ENCODE data around the gene FAM219A. TPM values are rescaled to one million over a fixed set of nuclear protein-coding genes. Genes with fewer than 3 reads are reported as not detected.
A peak's percentile ranks its signal among the peaks of the same experiment; 100 is the strongest.

Gene FAM219A
- total RNA-seq, 6 donors from 2014 or later = 10.0 to 33.0 (median 15.2) TPM

- Histone ChIP-seq H3K4me3 (no peak overlapping the region), H3K9me3 (no peaks in the 10 kb centered on the region), H3K36me3 (no peaks in the 10 kb centered on the region), H3K27ac (peak overlapping the region in 1 of 4 donors; percentile 15), H3K4me1 (peaks cover 0 to 23% (median 19%) of the 10 kb centered on the region in 4 donors), H3K27me3 (no peaks in the 10 kb centered on the region)
- ATAC-seq (ENCODE audit: low FRiP score in 2 of 2) (peak; percentile 65 to 82), DNase-seq (peak in 1 of 2 donors; percentile 55)
- TF ChIP-seq POLR2A (IDR thresholded peaks at IDR 0.05) (no peak), POLR2AphosphoS5 (IDR thresholded peaks at IDR 0.05) (no peak), EP300 (IDR thresholded peaks at IDR 0.05) (no peak)
- TF ChIP-seq, protein P1, sequence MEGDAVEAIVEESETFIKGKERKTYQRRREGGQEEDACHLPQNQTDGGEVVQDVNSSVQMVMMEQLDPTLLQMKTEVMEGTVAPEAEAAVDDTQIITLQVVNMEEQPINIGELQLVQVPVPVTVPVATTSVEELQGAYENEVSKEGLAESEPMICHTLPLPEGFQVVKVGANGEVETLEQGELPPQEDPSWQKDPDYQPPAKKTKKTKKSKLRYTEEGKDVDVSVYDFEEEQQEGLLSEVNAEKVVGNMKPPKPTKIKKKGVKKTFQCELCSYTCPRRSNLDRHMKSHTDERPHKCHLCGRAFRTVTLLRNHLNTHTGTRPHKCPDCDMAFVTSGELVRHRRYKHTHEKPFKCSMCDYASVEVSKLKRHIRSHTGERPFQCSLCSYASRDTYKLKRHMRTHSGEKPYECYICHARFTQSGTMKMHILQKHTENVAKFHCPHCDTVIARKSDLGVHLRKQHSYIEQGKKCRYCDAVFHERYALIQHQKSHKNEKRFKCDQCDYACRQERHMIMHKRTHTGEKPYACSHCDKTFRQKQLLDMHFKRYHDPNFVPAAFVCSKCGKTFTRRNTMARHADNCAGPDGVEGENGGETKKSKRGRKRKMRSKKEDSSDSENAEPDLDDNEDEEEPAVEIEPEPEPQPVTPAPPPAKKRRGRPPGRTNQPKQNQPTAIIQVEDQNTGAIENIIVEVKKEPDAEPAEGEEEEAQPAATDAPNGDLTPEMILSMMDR (IDR thresholded peaks at IDR 0.05) = peak in 3 of 6 experiments; percentile 7 to 16 (median 8)
- WGBS, 2 donors = 17 to 27% methylated on average over 4 to 5 of the region's 5 CpGs
Observed at GRCh38 chr9:34501889-34502425, 43.6 kb upstream of the FAM219A start.

GRCh38 chr9:34501372-34501771 is 43.0 kb upstream of the FAM219A start:
- ATAC-seq (ENCODE audit: low FRiP score in 2 of 2) (peak in 1 of 2 donors; percentile 4), DNase-seq (no peak)
- H3K4me3 ChIP-seq = no peak overlapping the region
- peaks cover 0 to 23% (median 19%) of the 10 kb centered on the region in 4 donors for H3K4me1 ChIP-seq
- H3K9me3 ChIP-seq = no peaks in the 10 kb centered on the region
- TF ChIP-seq, protein P1 (IDR thresholded peaks at IDR 0.05) = no peak
- no peak for TF ChIP-seq POLR2A (IDR thresholded peaks at IDR 0.05)
- no peak for TF ChIP-seq POLR2AphosphoS5 (IDR thresholded peaks at IDR 0.05)
- no peak for TF ChIP-seq EP300 (IDR thresholded peaks at IDR 0.05)
- H3K27ac ChIP-seq = no peak overlapping the region
- WGBS, 2 donors = 85% methylated on average over 2 of the region's 2 CpGs; no CpG with 5 or more reads in 1 of the 2 donors
- no peaks in the 10 kb centered on the region for H3K27me3 ChIP-seq
- H3K36me3 ChIP-seq = no peaks in the 10 kb centered on the region

DNA sequence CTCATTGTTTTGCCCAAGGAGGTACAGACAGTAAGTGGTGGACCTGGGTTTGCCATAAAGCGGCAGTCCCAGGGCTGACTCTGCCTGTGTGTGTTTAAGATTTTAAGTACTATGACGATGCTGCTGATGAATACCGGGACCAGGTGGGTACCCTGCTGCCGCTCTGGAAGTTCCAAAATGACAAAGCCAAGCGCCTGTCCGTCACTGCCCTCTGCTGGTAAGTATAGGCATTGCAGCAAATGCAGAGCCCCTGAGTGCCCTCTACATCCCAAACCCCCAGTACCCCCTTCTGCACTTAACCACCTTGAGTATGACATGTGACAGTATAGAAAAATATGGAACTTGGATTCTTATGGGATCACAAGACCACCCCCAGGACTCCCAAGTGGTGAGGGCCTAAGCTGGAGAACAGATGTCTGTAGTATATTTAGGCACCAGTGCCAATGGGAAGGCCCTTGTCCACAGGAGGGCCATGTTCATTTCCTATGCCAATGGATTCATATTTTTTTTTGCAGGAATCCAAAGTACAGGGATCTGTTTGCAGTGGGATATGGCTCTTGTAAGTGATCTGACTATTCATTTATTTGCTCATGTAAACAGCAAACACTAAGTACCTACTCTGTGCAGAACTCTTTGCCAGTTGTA is 42.4 kb upstream of the FAM219A start:
- Histone ChIP-seq H3K27ac (no peak overlapping the region), H3K36me3 (no peaks in the 10 kb centered on the region), H3K4me3 (no peak overlapping the region), H3K27me3 (no peaks in the 10 kb centered on the region), H3K4me1 (peaks cover 0 to 23% (median 19%) of the 10 kb centered on the region in 4 donors), H3K9me3 (no peaks in the 10 kb centered on the region)
- ATAC-seq (ENCODE audit: low FRiP score in 2 of 2) (peak; percentile 65 to 79), DNase-seq (peak in 1 of 2 donors; percentile 60)
- TF ChIP-seq EP300 (IDR thresholded peaks at IDR 0.05) = no peak
- TF ChIP-seq, protein P1 (IDR thresholded peaks at IDR 0.05) = peak; percentile 79 to 94 (median 89)
- WGBS, 2 donors = 0 to 2% methylated on average over 1 to 6 of the region's 6 CpGs

- ATAC-seq (ENCODE audit: low FRiP score in 2 of 2) = no peak
- Histone ChIP-seq H3K36me3 (no peaks in the 10 kb centered on the region), H3K4me1 (peaks cover 0 to 23% (median 19%) of the 10 kb centered on the region in 4 donors), H3K4me3 (no peak overlapping the region), H3K27me3 (no peaks in the 10 kb centered on the region), H3K27ac (no peak overlapping the region), H3K9me3 (no peaks in the 10 kb centered on the region)
- TF ChIP-seq POLR2A (IDR thresholded peaks at IDR 0.05) (no peak), EP300 (IDR thresholded peaks at IDR 0.05) (no peak), POLR2AphosphoS5 (IDR thresholded peaks at IDR 0.05) (no peak)
- TF ChIP-seq, protein P1 (IDR thresholded peaks at IDR 0.05) = no peak
- no peak for DNase-seq
- WGBS, 2 donors = 76 to 79% methylated on average over 2 of the region's 2 CpGs
Observed at GRCh38 chr9:34499076-34499475, 40.7 kb upstream of the FAM219A start.

Measured in upper lobe of left lung (tissue), 6 donors.